AML-193 (cell line): ENCODE results near the gene PELI3.
"Not testable (repeated sequence)": the region's sequence is repeated elsewhere in the genome, so short reads cannot be mapped to it uniquely, and the experiment has no call there.

Source experiments
- DNase-seq, 2 experiments: peaks; one replicate each; lab custom pipeline; 2025; lab: John Stamatoyannopoulos, UW

Gene PELI3, protein sequence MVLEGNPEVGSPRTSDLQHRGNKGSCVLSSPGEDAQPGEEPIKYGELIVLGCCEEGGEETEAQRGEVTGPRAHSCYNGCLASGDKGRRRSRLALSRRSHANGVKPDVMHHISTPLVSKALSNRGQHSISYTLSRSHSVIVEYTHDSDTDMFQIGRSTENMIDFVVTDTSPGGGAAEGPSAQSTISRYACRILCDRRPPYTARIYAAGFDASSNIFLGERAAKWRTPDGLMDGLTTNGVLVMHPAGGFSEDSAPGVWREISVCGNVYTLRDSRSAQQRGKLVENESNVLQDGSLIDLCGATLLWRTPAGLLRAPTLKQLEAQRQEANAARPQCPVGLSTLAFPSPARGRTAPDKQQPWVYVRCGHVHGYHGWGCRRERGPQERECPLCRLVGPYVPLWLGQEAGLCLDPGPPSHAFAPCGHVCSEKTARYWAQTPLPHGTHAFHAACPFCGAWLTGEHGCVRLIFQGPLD

DNA sequence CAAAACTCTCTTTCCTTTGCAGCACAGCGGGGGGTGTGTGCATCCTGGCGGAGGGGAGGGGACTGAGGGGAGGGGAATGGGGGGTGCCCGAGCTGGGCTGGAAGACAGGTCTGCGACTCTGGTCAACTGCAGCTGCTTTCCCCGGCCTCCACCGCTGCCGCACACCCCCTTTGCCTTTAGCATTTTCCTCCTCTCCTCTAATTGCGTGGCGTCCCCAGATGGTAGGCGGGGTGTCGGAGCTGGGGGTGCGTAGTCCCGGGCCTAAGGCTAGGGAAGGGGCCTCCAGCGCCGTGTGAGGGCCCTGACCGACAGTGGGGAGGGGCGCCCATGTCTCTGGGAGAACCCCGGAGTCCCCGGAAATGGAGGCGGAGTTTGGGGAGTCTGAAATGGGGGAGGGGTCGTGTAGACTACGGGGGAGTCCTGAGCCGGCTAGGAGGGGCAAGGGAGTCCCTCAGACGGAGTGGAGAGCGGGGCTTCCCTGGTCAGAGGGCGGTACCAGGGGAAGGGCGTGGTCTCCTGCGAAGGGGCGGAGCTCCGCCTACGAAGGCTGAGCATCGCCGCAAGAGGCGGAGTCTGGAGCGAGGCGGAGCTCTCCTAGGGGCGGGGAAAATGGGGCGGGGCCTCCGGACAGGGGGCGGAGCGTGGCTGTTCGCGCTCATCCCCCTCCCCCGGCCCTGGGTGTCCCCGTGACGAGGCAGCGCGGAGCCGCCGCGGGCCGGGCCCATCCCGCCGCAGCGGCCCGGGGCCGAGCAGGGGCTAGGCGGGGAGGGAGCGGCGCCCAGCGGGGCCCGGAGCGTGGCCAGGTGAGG, at the start of gene PELI3:
Gene PELI3 (plus strand): TSS at position 681 of the 809 bp plus-strand sequence. CDS start 1,224 bp downstream, outside the sequence.
- DNase-seq = peak; percentile 71 to 77

DNA sequence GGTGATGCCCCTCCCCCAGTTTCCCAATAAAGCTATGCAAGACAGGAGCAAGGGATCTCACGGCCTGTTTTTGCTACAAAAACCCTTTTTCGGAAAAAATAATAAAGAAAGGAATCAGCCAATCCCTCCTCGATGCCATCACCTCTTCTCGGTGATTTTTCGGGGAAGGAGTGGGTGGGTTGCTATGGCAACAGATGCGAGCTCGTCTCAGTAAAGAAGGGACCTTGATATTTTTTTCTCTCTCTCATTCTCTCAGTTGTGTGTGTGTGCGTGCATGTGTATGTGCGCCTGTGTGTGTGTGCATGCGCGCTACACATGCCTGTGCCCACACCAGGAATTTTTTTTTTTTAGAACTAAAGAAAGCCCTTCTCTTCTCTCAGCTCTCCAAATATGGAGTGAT, 49.7 kb upstream of the PELI3 start:
- no peak for DNase-seq

DNA sequence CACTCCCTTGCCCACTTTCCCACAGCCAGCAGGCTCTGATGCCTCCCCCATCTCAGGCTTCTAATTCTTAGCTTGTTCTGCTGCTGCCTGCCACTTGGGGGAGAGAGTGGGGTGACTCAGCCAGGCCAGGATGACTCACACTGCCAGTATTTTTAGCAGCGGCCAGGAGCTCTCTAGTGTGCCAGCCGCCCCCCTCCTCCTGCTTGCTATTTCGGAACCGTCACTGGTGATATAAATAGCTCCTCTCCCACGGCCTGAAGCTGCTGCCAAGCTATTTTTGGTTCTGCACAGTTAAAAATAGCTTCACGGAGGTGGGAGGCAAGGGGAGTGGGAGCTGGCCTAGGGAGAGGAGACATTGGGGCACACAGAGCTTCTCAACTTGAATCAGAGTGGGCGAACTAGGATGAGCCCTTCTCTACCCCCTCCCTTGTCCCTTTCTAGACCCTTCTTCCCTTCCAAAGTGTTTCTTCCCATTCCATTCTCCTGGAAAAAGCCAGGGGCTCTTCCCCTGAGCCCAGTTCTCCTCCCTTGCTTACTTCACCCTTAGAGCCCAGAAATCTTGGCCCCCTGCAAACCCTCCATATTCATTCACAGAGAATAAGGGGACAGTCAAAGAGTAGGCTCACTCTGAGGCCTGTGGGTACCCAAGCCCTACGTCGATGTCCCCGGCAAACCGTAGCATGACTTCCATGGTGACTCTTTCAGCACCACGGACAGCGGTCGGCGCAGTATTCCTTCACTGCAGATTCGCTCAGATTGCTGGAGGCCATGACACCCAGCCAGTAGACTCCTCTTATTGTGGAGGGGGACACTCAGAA, 48.3 kb upstream of the PELI3 start:
- peak; percentile 48 to 59 for DNase-seq

DNA sequence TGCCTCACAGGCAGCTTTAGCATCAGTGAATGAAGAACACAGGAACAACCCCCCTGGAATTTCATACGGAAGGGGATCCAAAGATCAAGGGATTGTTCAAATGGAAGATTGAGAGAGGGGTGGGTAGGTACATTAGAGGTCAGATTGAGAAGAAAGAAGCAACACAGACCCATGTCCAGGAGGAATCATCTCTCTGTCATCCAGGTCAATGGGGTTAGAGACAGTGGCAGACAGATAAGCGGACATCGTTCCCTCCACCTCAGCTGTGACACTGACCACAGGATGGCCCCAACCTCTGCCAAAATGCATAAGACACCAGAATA, 47.8 kb upstream of the PELI3 start:
- DNase-seq = no peak

DNA sequence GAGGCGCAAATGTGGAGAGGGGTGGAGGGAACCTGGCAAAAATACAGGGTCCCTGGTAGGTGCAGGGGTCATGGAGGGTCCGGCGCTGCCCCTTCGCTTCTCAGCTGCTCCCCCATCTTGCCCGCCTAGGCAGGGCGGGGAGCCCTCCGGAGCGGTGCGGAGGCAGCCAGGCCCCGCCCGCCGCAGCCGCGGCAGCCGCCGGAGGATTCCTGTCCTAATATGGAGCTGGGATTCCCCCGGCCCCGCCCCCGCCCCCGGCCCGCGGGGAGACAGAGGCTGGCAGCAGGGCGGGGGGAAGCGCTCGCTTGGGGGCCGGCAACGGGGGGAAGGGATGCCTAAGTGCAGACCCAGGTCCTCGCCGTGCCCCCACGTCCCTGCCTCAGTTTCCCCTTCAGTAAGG, 46.9 kb upstream of the PELI3 start:
- DNase-seq = no peak

DNA sequence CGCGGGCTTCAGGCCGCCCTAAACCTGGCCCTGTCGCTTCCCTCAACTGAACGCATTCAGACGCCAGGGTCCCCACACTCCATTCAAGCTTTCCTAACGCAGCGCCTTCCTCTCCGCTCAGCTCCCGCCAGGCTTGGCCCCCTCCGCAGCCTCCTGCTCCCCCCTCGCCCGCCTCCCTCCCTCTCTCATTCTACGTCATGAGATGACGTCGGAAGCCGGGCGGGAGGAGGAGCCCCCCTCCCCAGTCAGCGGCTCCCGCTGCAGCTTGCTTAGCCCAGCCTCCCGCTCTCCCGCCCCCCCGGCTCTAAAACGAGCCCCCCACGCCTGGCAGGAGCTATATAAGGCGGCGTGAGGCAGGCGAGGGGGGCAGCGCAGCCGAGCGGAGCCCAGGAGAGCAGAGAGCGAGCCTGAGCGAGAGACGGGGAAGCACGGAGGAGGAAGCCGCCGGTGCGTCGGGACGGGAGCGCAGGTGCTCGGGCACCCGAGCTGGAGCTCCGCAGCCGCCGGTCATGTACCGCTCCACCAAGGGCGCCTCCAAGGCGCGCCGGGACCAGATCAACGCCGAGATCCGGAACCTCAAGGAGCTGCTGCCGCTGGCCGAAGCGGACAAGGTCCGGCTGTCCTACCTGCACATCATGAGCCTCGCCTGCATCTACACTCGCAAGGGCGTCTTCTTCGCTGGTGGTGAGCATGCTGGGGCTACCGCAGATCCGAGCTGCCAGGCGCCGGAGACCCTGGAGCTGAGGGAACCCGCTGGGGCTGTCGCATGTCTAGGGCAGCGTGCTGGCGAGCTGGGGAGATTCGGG, 45.8 kb upstream of the PELI3 start, which contains the start of gene NPAS4:
Gene NPAS4 (plus strand): TSS at position 365 of the 806 bp plus-strand sequence. CDS start 145 bp downstream, at position 510.
- DNase-seq = no peak

DNA sequence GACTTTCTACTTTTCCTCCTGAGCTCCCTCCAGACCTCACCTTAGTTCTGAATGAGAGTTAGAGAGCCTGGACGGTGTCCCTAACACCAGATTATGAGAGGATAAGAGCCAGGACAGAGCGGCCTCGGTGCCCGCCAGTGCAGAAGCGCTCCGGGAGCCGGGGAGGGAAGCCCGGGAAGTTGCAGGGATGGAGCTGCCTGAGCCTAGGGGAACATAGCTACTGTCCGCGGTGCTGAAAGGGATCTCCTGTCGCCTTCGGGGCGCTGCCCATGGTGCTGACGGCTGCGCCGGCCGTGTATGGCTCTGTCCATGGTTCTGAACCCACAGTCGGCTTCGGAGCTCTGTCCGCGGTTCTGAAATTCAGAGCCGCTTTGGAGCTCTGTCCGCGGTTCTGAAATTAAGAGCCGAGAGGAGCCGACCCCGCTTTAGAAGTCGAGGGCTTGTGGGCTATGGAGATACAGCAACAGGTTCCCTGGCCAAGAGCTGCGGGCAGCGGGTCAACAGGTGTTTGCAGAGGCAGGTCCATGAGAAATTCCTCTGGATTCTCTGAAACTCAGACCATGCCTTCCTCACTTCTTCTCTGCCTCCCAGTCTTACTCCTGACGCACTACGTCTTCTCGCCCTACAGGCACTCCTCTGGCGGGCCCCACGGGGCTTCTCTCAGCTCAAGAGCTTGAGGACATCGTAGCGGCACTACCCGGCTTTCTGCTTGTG, 45.1 kb upstream of the PELI3 start:
- DNase-seq = peak; percentile 59 to 64

DNA sequence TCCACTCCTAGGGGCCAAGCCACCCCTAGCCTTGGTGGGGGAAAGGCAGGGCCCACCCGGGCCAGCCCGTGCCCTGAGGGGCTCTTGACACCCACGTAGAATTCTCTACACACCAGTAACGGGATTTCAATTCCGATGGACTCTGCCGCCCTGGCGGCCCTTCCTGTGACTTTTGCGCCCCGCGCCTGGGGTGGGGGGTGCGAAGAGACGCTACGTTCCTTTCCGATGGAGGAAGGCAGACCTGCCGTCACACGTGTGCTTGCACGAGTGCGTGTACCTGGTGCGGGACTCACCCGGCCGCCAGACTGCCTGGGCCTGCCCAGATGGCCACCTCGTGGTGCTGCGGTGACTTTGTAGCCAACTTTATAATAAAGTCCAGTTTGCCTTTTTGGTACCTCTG, 40.4 kb upstream of the PELI3 start:
- no peak for DNase-seq

DNA sequence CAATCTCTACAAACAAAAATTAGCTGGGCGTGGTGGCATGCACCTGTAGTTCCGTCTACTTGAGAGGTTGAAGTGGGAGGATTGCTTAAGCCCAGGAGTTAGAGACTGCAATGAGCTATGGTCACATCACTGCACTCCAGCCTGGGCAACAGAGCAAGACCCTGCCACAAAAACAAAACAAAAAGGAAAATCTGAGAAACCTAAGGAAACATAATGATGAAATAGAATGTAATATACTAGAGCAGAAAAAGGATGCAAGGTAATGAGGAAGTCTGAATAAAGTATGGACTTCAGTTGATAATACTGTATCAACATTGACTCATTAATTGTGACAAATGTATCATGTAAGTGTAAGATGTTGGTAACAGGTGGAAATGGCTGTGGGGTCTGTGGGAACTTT, 37.8 kb upstream of the PELI3 start:
- DNase-seq = no peak

DNA sequence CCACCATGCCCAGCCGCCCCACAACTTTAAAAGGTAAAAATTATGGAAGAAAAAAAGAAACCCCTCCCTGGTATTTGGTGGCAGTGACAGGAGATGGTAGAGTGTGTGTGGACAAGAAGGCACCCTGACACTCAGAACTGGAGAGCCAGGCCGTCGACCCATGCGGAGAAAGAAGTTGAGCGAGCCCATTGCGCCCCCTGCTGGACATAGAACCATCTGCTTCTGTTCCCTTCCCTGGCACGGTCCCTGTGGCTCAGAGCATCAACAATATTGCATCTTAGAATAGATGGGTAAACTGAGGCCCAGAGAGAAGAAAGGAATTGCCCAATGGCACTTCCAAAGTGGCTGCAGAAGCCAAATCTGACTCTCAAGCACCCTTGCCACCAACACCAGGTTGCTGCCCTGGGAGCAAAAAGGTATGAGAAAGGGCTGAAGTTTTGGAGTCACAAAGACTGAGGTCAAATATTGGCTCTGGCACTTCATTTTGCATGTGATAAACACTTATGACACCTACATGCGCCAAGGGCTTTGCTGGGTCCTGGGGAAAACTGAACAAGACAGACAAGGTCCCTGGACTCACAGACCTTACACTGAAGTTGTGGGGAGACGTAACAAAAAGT, 36.6 kb upstream of the PELI3 start:
- DNase-seq = peak; percentile 38 to 59

DNA sequence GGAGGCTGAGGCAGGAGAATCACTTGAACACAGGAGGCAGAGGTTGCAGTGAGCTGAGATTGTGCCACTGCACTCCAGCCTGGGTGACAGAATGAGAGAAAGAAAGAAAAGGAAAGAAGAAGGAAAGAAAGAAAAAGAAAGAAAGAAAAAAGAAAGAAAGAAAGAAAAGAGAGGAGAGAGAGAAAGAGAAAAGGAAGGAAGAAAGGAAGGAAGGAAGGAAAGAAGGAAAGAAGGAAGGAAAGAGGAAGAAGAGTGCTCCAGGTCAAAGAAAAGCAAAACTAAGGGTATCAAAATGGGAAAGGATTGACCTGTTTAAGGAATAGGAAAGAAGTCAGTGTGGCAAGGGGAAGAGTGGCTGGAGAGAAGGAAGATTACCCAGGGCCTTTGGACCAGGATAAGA, 35.4 kb upstream of the PELI3 start:
- not testable (repeated sequence) for DNase-seq

DNA sequence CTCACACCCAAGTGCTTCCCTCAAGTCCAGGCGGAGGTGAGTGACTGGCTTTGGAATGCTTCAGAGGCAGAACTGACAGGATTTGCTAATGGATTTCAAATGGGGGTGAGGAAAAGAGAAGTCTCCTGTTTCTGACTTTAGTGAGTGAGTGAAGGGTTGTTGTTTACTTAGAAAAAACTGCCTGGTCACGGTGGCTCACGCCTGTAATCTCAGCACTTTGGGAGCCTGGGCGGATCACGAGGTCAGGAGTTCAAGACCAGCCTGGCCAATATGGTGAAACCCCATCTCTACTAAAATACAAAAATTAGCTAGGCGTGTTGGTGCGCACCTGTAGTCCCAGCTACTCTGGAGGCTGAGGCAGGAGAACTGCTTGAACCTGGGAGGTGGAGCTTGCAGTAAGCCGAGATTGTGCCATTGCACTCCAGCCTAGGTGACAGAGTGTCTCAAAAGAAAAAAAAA, 34.8 kb upstream of the PELI3 start:
- not testable (repeated sequence) for DNase-seq

DNA sequence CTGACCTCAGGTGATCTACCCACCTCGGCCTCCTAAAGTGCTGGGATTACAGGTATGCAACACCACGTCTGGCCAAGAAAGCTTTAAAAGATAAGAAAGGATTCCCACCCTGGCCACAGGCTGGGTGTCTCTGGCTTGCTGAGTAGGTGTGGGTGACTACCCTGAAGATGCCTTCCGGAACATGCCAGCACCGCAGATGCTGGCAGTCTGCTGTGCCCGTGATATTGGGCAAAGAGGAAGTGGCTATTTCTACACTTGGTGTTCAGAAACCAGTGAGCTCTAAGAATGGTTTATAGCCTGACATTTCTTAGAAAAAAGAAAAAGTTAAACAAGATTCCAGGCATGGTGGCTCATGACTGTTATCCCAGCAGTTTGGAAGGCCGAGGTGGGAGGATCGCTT, 34.1 kb upstream of the PELI3 start:
- DNase-seq = peak; percentile 32 to 43

DNA sequence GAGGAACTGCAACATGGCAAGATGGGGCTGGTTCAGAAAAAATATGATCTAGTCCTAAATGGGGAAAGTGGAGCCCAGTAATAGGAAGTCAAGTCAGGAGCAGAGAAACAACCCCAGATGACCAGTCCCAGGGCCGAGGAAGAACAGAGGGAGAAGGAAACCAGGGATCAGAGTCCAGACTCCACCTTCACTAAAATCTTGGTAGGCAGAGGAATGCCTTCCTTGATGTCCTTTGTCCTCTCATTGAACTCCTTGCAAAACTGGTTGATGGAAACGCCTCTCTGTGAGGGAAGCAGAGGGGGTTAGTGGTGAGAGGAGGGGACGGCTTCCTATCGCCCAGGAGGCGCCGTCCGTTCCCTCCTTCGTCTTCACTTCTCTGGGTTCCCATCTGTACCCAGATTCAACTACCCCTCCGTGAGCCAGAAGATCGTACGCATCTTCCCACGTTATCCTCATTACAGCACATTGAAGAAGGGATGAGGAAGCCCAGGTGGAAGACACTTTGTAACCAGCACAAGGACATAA, 28.7 kb upstream of the PELI3 start:
- DNase-seq = no peak

DNA sequence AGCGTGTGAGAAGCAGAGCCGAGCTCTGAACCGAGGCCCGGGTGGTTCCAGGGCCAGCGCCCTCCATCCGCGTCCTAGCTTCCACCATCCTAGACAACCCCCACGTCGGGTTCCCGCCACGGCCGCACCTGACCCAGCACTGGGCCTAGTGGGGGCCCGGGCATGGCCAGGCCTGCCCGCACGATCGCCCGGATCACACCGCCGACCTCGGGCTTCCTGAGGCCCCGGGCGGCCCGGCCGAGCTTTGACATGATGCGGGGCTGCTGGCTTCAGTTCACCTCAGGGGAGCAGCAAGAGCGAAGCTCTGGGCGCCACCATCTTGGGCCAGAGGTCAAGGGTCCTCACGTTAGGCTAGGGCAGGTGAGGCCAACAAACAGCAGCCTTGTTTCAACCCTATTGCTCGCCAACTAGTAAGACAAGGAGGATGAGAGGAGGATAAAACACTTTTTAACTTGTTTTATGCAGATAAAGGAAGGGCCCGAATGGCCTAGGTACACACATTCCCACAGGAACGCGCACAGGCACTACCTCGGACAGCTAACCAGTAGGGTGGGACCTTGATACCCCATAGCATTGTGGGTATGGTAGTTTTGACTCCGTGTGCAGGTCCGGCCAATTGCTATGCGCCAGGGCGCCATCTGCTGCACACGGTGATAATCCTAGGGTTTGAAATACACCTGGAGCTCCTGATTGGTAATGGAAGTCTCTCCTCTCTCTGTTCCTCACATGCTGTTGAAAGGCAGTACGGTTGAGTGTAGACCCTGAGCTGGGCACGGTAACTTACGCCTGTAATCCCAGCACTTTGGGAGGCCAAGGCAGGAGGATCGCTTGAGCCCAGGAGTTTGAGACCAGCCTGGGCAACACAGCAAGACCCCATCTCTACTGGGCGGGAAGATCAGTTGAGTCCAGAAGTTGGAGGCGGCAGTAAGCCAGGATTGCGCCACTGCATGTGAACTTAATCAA, 27.9 kb upstream of the PELI3 start, which contains the start of gene MRPL11:
Gene MRPL11 (minus strand): TSS at position 345 of the 963 bp plus-strand sequence. CDS start 94 bp downstream, at position 251.
- DNase-seq = peak; percentile 85 to 90

DNA sequence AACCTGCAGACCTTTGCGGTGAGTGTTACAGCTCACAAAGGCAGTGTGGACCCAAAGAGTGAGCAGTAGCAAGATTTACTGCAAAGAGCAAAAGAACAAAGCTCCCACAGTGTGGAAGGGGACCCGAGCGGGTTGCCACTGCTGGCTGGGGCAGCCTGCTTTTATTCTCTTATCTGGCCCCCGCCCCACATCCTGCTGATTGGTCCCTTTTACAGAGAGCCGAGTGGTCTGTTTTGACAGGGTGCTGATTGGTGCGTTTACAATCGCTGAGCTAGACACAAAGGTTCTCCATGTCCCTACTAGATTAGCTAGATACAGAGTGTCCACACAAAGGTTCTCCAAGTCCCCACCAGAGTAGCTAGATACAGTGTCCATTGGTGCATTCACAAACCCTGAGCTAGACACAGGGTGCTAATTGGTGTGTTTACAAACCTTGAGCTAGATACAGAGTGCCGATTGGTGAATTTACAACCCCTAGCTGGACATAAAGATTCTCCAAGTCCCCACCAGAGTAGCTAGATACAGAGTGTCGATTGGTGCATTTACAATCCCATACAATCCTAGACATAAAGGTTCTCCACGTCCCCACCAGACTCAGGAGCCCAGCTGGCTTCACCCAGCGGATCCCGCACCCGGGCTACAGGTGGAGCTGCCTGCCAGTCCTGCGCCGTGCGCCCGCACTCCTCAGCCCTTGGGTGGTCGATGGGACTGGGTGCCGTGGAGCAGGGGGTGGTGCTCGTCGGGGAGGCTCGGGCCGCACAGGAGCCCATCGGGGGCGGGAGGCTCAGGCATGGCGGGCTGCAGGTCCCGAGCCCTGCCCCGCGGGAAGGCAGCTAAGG, 26.4 kb upstream of the PELI3 start:
- not testable (repeated sequence) for DNase-seq

DNA sequence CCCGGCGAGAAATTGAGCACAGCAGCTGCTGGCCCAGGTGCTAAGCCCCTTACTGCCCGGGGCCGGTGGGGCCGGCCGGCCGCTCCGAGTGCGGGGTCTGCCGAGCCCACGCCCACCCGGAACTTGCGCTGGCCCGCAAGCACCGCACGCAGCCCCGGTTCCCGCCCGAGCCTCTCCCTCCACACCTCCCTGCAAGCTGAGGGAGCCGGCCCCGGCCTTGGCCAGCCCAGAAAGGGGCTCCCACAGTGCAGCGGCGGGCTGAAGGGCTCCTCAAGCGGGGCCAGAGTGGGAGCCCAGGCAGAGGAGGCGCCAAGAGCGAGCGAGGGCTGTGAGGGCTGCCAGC, 25.8 kb upstream of the PELI3 start:
- DNase-seq = not testable (repeated sequence)

DNA sequence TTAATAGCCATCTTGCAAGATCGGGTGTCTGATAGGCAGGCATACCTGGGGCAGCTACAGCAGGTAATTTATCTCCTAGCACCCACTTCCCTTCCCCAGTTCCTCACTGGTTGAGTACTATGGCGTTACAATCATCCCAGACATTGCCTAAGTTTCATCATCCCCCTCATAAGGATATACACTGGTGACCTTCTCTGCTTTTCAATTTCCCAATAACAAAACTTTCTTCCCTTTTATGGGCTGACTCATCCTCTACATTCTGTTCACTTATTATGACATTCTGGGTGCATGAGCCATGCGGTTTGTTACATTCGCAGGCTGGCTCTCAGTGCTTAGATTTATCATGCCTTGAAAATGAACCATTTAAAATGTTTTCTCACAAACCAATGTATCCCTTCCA, 23.1 kb upstream of the PELI3 start:
- peak; percentile 94 to 96 for DNase-seq
